ENCODE data around the gene CLCN2. TPM values are rescaled to one million over a fixed set of nuclear protein-coding genes. Genes with fewer than 3 reads are reported as not detected.

The CLCN2 gene
- total RNA-seq, 1 donor from 2014 or later, result 8.1 TPM

DNA sequence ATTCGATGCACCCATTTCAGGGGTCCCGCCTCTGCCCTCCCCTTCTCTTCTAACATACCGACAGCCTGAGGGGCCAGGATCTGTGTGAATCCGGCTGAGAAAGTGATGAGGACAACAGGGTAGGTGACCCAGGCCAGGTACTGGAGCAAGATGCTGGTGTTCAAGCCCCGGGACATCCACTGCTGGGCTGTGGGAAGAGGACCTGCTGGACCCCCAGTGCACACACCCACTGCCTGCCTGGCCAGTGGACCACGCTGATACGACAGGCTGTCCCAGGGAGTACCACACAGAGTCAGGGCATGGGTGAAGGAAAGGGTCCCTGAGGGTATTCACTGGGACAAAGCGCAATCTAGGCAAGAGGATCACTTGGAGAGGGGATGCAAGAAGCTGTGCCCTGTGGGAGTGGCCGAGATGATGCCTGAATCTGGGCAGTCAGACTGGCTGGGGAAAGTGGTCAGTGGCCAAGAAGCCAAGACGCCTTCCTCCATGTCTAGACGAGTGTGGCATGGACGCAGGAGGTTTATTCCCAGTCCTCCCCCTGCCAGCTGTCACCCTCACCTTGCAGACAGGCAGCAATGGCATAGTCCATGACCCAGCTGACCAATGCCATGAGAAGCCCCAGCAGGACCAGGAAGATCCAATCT, 3.2 kb downstream of the CLCN2 start:
- H3K27me3 ChIP-seq, result no peaks in the 10 kb centered on the region
- peaks cover 0 to 14% of the 10 kb centered on the region in 2 donors for H3K36me3 ChIP-seq
- no peaks in the 10 kb centered on the region for H3K9me3 ChIP-seq
- TF ChIP-seq POLR2A (IDR thresholded peaks at IDR 0.05), result no peak
- TF ChIP-seq, protein P1, sequence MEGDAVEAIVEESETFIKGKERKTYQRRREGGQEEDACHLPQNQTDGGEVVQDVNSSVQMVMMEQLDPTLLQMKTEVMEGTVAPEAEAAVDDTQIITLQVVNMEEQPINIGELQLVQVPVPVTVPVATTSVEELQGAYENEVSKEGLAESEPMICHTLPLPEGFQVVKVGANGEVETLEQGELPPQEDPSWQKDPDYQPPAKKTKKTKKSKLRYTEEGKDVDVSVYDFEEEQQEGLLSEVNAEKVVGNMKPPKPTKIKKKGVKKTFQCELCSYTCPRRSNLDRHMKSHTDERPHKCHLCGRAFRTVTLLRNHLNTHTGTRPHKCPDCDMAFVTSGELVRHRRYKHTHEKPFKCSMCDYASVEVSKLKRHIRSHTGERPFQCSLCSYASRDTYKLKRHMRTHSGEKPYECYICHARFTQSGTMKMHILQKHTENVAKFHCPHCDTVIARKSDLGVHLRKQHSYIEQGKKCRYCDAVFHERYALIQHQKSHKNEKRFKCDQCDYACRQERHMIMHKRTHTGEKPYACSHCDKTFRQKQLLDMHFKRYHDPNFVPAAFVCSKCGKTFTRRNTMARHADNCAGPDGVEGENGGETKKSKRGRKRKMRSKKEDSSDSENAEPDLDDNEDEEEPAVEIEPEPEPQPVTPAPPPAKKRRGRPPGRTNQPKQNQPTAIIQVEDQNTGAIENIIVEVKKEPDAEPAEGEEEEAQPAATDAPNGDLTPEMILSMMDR (IDR thresholded peaks at IDR 0.05), result no peak
- no peak overlapping the region for H3K4me3 ChIP-seq
- no peak for DNase-seq (ENCODE audit: extremely low spot score in 2 of 2)
- H3K27ac ChIP-seq, result no peak overlapping the region
- intact Hi-C loops (cut with DNase I), result no loop called here
- peaks cover 15% of the 10 kb centered on the region for H3K4me1 ChIP-seq

DNA sequence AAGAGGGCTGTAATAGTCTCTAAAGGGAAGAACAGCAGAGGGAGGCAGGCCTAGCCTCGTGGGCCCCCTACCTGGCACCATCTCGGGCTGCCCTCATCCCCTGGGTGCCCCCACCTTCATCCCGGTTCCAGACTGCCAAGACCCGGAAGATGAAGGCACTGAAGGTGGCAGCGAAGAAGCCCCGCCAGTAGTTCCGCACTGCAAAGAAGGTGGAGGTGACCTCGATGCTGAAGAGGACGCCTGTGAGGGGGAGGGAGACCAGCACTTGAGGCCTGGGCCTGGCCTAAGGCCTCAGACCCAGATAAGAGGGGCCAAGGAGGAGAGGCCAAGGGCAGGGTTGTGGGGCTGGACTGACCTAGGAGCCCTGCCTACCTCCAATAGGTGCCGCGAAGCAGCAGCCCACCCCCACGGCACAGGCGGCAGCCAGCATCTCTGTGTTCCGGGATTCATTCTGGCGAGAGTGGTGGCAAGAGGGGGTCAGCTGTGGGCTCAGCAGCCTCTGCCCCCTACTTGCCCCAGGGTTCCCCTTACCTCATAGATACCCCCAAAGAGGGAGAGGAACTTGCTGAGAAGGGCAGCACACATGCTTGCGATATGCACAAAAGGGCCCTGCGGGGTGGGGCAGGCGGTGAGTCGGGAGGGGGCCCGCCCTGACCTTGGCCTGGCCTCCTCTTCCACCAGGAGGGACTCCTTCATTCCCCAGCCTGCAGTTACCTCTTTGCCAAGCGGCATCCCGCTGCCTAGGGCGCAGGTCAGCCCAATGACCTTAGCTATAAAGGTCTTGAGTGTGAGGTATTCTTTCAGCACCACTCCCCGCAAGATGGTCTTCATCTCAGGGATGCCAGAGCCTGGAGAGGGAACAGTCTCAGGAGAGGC, 3.9 kb downstream of the CLCN2 start:
- Histone ChIP-seq H3K9me3 (no peaks in the 10 kb centered on the region), H3K4me3 (no peak overlapping the region), H3K27ac (no peak overlapping the region), H3K4me1 (peaks cover 15% of the 10 kb centered on the region), H3K27me3 (no peaks in the 10 kb centered on the region), H3K36me3 (peaks cover 0 to 14% of the 10 kb centered on the region in 2 donors)
- TF ChIP-seq, protein P1 (IDR thresholded peaks at IDR 0.05), result no peak
- TF ChIP-seq POLR2A (IDR thresholded peaks at IDR 0.05), result no peak
- TF ChIP-seq POLR2AphosphoS5 (IDR thresholded peaks at IDR 0.05; ENCODE audit: insufficient read depth in 1 of 2, low read depth in 1 of 2), result no peak
- no peak for DNase-seq (ENCODE audit: extremely low spot score in 2 of 2)
- intact Hi-C loops (cut with DNase I), result no loop called here

DNA sequence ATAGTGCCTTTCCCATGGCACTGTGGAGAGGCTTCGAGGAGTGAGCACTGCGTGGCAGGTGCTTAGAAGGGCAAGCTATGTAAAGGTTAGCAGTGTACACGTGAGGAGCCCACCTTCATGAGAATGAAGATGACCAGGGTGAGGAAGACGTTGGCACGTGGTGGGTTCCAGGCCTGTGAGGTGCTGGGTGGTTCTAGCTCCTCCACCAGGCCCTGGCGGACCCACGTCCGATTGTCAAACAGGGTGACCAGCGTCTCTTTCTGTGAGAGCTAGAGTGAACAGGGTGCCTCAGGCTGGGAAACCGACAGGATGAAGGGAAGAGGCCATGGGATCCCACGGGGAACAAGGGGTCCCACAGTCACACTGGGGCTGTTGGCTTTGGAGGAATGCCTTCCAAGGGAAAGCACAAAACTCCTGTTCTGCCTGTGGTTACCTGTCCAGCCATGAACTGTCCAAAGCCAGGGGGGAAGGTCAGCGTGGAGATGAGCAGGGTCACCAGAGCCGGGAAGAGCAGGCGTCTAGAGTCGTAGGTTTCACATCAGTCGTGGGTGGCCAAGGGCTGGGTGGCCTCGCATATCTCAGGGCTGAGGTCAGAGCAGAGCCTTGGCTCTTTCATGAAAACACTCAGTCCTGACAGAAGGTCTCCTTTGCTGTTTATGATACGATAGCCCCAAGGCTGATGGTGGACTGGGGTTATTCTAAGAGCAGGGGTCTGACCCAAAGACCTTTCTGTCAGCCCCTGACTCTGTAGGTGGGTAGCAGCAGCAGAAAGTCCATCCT, 6.0 kb downstream of the CLCN2 start:
- Histone ChIP-seq H3K27ac (no peak overlapping the region), H3K27me3 (no peaks in the 10 kb centered on the region), H3K9me3 (no peaks in the 10 kb centered on the region), H3K36me3 (peaks cover 0 to 14% of the 10 kb centered on the region in 2 donors), H3K4me3 (no peak overlapping the region), H3K4me1 (peaks cover 16% of the 10 kb centered on the region)
- DNase-seq (ENCODE audit: extremely low spot score in 2 of 2), result no peak
- no peak for TF ChIP-seq POLR2A (IDR thresholded peaks at IDR 0.05)
- no peak for TF ChIP-seq POLR2AphosphoS5 (IDR thresholded peaks at IDR 0.05; ENCODE audit: insufficient read depth in 1 of 2, low read depth in 1 of 2)
- TF ChIP-seq, protein P1 (IDR thresholded peaks at IDR 0.05), result no peak
- intact Hi-C loops (cut with DNase I), result no loop called here

DNA sequence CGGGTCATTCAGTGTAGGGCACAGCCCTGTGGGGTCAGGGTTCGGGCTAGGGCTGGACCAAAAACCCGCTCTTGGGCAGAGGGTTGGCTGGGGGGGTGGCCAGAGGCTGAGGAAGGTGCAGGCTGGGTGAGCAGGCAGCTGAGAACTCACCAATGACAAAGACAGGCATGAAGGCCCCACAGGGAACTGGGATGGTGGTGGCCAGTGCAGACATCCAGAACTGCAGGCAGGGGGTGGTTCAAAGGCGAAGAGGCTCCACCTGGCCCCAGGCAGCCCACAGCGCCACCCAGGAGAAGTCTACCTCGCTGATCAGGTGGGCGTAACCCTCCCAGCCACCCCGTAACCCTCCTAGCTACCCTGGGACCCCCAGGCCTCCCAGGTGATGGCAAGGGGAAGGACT, 6.7 kb downstream of the CLCN2 start:
- no peaks in the 10 kb centered on the region for H3K27me3 ChIP-seq
- intact Hi-C loops (cut with DNase I), result no loop called here
- DNase-seq (ENCODE audit: extremely low spot score in 2 of 2), result no peak
- H3K4me3 ChIP-seq, result no peak overlapping the region
- TF ChIP-seq, protein P1 (IDR thresholded peaks at IDR 0.05), result no peak
- TF ChIP-seq POLR2AphosphoS5 (IDR thresholded peaks at IDR 0.05; ENCODE audit: insufficient read depth in 1 of 2, low read depth in 1 of 2), result no peak
- H3K27ac ChIP-seq, result no peak overlapping the region
- peaks cover 0 to 14% of the 10 kb centered on the region in 2 donors for H3K36me3 ChIP-seq
- H3K9me3 ChIP-seq, result no peaks in the 10 kb centered on the region
- H3K4me1 ChIP-seq, result peaks cover 10% of the 10 kb centered on the region

Data from vagina (tissue), 2 donors.